Measurements from ENCODE around the gene SURF1. TPM values are rescaled to one million over a fixed set of nuclear protein-coding genes. Genes with fewer than 3 reads are reported as not detected.

SURF1 gene
- total RNA-seq, 1 experiment from 2014 or later, result 57.5 TPM

DNA sequence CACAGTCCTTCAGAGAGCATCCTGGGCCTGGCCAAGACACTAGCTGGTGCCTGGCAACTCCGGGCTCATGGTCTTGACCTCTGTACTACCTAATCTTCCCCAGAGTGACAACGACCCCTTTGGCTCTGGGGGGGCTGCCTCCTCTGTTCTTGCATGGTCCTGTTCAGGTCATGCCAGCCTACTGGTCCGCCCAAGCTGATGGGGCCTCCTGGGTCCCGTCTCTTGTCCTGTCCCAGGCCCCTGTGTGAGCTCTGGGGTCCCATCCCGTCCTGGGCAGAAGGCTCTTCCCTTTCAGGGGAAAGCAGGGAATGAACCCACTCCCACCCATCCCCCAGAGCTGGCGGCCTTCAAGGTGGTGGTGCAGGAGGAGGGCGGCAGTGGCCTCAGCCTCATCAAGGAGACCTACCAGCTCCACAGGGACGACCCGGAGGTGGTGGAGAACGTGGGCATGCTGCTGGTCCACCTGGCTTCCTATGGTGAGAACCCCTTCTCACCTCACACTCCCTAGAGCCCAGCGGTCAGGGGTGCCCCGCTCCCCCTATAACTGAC lies 48.2 kb upstream of the SURF1 start:
- POLR2A ChIA-PET, result interaction anchor here (0.6 kb wide), 1 partner anchor 55 kb away, joined by 3 read pairs; no protein-coding TSS in a partner anchor
- H3K36me3 ChIP-seq (ENCODE audit: control insufficient read depth, insufficient read depth, low read length), result 0 out of 2 replicates have a peak, but pooled peaks cover 2% of the 10 kb centered on the region
- peak in 1 of 2 experiments; percentile 29 for DNase-seq
- no TSS peak for BruUV-seq (replicated peaks)
- H3K9me3 ChIP-seq, result no peaks in the 10 kb centered on the region
- H3K4me1 ChIP-seq, result no peaks in the 10 kb centered on the region
- no peaks in the 10 kb centered on the region for H3K27me3 ChIP-seq (replicated peaks; ENCODE audit: control insufficient read depth, insufficient read depth, low read length)
- no peaks in the 10 kb centered on the region for H3K9me3 Mint-ChIP-seq (ENCODE audit: unreplicated experiment)
- peak overlapping the region; percentile 11 for H3K27ac Mint-ChIP-seq (ENCODE audit: unreplicated experiment)
- TF ChIP-seq, protein P1, sequence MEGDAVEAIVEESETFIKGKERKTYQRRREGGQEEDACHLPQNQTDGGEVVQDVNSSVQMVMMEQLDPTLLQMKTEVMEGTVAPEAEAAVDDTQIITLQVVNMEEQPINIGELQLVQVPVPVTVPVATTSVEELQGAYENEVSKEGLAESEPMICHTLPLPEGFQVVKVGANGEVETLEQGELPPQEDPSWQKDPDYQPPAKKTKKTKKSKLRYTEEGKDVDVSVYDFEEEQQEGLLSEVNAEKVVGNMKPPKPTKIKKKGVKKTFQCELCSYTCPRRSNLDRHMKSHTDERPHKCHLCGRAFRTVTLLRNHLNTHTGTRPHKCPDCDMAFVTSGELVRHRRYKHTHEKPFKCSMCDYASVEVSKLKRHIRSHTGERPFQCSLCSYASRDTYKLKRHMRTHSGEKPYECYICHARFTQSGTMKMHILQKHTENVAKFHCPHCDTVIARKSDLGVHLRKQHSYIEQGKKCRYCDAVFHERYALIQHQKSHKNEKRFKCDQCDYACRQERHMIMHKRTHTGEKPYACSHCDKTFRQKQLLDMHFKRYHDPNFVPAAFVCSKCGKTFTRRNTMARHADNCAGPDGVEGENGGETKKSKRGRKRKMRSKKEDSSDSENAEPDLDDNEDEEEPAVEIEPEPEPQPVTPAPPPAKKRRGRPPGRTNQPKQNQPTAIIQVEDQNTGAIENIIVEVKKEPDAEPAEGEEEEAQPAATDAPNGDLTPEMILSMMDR (IDR thresholded peaks at IDR 0.05; ENCODE audit: insufficient read depth in 1 of 2, low read depth in 1 of 2, low read length in 1 of 2, severe bottlenecking in 1 of 2, unreplicated experiment in 1 of 2), result no peak
- H3K4me3 ChIP-seq (ENCODE audit: low read depth, low read length), result no peak overlapping the region
- intact Hi-C loops (cut with micrococcal nuclease; ENCODE audit: unreplicated experiment), result loop anchor here (1.0 kb wide), 1 partner anchor 45 kb away; no protein-coding TSS in a partner anchor
- no peaks in the 10 kb centered on the region for H3K27me3 Mint-ChIP-seq (ENCODE audit: insufficient read depth, unreplicated experiment)
- CTCF ChIA-PET, result interaction anchor here (0.9 to 1.7 kb wide), 3 partner anchors 33 to 49 kb away, joined by 3 to 4 read pairs (median 3); partner anchors contain the start of gene SURF1
- peaks cover 51% of the 10 kb centered on the region for H3K36me3 Mint-ChIP-seq (ENCODE audit: insufficient read depth, unreplicated experiment)
- no peak overlapping the region for H3K4me3 Mint-ChIP-seq (ENCODE audit: unreplicated experiment)
- no peaks in the 10 kb centered on the region for H3K4me1 Mint-ChIP-seq (ENCODE audit: low read depth, unreplicated experiment)

DNA sequence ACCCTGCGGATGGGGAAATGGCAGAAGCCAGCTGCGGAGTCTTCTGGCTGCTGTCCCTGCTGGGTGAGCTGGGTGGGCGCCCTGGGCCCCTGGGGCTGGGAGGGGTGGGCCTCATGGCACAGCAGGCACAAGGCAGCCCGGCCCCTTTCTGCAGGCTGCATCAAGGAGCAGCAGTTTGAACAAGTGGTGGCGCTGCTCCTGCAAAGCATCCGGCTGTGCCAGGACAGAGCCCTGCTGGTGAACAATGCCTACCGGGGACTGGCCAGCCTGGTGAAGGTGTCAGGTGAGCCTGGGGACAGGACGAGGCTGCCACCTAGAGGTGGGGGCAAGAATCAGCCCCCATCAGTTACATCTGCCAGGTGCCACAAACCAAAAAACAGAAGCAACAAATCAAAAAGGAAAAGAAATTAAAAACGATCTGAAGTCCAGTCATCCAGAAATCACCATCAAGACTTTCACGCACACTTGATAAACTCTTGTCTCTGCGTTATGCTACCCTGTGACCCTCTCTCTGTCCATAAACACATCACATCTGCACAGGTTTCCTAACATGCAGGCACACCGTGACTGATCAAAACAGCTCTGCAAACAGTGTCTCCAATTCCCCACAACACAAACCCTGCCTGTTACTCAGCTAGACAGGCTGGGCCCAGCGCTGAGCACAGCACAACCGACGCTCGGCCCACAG lies 47.6 kb upstream of the SURF1 start:
- Mint-ChIP-seq H3K4me3 (ENCODE audit: unreplicated experiment) (no peak overlapping the region), H3K27me3 (ENCODE audit: insufficient read depth, unreplicated experiment) (no peaks in the 10 kb centered on the region), H3K27ac (ENCODE audit: unreplicated experiment) (peak overlapping the region; percentile 11), H3K4me1 (ENCODE audit: low read depth, unreplicated experiment) (no peaks in the 10 kb centered on the region), H3K9me3 (ENCODE audit: unreplicated experiment) (no peaks in the 10 kb centered on the region), H3K36me3 (ENCODE audit: insufficient read depth, unreplicated experiment) (peaks cover 49% of the 10 kb centered on the region)
- H3K9me3 ChIP-seq, result no peaks in the 10 kb centered on the region
- intact Hi-C loops (cut with micrococcal nuclease; ENCODE audit: unreplicated experiment), result loop anchor here (1.0 kb wide), 1 partner anchor 45 kb away; no protein-coding TSS in a partner anchor
- DNase-seq, result peak in 1 of 2 experiments; percentile 71
- no TSS peak for BruUV-seq (replicated peaks)
- CTCF ChIA-PET, result interaction anchor here (0.9 to 1.0 kb wide), 2 partner anchors 34 to 48 kb away, joined by 3 to 4 read pairs; partner anchors contain the start of gene SURF1
- TF ChIP-seq, protein P1 (IDR thresholded peaks at IDR 0.05; ENCODE audit: insufficient read depth in 1 of 2, low read depth in 1 of 2, low read length in 1 of 2, severe bottlenecking in 1 of 2, unreplicated experiment in 1 of 2), result peak; percentile 55 to 74
- POLR2A ChIA-PET, result interaction anchor here (0.6 kb wide), 1 partner anchor 55 kb away, joined by 3 read pairs; no protein-coding TSS in a partner anchor
- no peaks in the 10 kb centered on the region for H3K27me3 ChIP-seq (replicated peaks; ENCODE audit: control insufficient read depth, insufficient read depth, low read length)
- 0 out of 2 replicates have a peak, but pooled peaks cover 2% of the 10 kb centered on the region for H3K36me3 ChIP-seq (ENCODE audit: control insufficient read depth, insufficient read depth, low read length)
- H3K4me3 ChIP-seq (ENCODE audit: low read depth, low read length), result no peak overlapping the region
- no peaks in the 10 kb centered on the region; the same call in 1 of the 2 replicates for H3K4me1 ChIP-seq

DNA sequence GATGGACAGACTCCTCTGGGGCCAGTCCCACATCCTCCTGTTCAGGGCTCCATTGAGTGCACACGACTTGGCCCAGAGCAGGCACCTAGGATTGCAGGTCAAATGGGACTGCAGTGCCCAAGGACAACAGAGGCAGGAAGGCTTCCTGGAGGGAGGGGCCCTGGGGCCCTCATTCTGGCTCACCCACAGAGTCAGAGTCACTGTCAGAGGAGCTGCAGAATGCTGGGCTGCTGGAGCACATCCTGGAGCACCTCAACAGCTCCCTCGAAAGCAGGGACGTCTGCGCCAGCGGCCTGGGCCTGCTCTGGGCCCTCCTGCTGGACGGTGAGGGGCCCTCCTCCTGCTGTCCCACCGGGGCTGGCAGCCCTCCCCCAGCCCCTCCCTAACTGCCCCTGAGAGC lies 46.4 kb upstream of the SURF1 start:
- Mint-ChIP-seq H3K27ac (ENCODE audit: unreplicated experiment) (no peak overlapping the region), H3K4me1 (ENCODE audit: low read depth, unreplicated experiment) (no peaks in the 10 kb centered on the region), H3K36me3 (ENCODE audit: insufficient read depth, unreplicated experiment) (peaks cover 45% of the 10 kb centered on the region), H3K9me3 (ENCODE audit: unreplicated experiment) (no peaks in the 10 kb centered on the region), H3K4me3 (ENCODE audit: unreplicated experiment) (no peak overlapping the region), H3K27me3 (ENCODE audit: insufficient read depth, unreplicated experiment) (no peaks in the 10 kb centered on the region)
- TF ChIP-seq, protein P1 (IDR thresholded peaks at IDR 0.05; ENCODE audit: insufficient read depth in 1 of 2, low read depth in 1 of 2, low read length in 1 of 2, severe bottlenecking in 1 of 2, unreplicated experiment in 1 of 2), result no peak
- intact Hi-C loops (cut with micrococcal nuclease; ENCODE audit: unreplicated experiment), result no loop called here
- BruUV-seq (replicated peaks), result no TSS peak
- 0 out of 2 replicates have a peak, but pooled peaks cover 2% of the 10 kb centered on the region for H3K36me3 ChIP-seq (ENCODE audit: control insufficient read depth, insufficient read depth, low read length)
- no peak for DNase-seq
- no peak overlapping the region for H3K4me3 ChIP-seq (ENCODE audit: low read depth, low read length)
- H3K9me3 ChIP-seq, result no peaks in the 10 kb centered on the region
- H3K27me3 ChIP-seq (replicated peaks; ENCODE audit: control insufficient read depth, insufficient read depth, low read length), result no peaks in the 10 kb centered on the region
- ChIA-PET POLR2A (interaction anchor here (0.6 kb wide), 1 partner anchor 13 kb away, joined by 4 read pairs; no protein-coding TSS in a partner anchor), CTCF (interaction anchor here (0.5 kb wide), 1 partner anchor 213 kb away, joined by 3 read pairs; no protein-coding TSS in a partner anchor)
- H3K4me1 ChIP-seq, result no peaks in the 10 kb centered on the region; the same call in 1 of the 2 replicates

Measured in Caco-2 (cell line).